Vagina (tissue), 2 donors: ENCODE results near the gene MMP11.

ENCODE experiments used
- CTCF ChIP-seq, 3 experiments: fragments of 450-650 bp in 2 of 3; fragments of 200-600 bp in 1 of 3; sonication (generic) in 1 of 3; IDR thresholded peaks; one replicate each; pipeline ENCODE4 v1.5.1; 2017 to 2019; ENCODE audit warnings: antibody characterized with exemption in 3 of 3, mild to moderate bottlenecking in 2 of 3, moderate library complexity in 2 of 3
- POLR2A ChIP-seq, 2 donors: fragments of 450-650 bp; IDR thresholded peaks; one replicate each; pipeline ENCODE4 v1.6.1; 2017; ENCODE audit warnings: antibody characterized with exemption in 2 of 2, mild to moderate bottlenecking in 2 of 2, moderate library complexity in 2 of 2
- POLR2AphosphoS5 ChIP-seq, 2 donors: sonication (generic); formaldehyde crosslinking; IDR thresholded peaks; one replicate each; pipeline ENCODE4 v1.9.0; 2017; ENCODE audit warnings: antibody characterized with exemption in 2 of 2, mild to moderate bottlenecking in 2 of 2, low read depth in 1 of 2; ENCODE audit not compliant: insufficient read depth in 1 of 2

GRCh38 chr22:23831781-23832180, 59.1 kb downstream of the MMP11 start:
- no peak for TF ChIP-seq POLR2A (IDR thresholded peaks at IDR 0.05)
- TF ChIP-seq CTCF (IDR thresholded peaks at IDR 0.05): no peak
- TF ChIP-seq POLR2AphosphoS5 (IDR thresholded peaks at IDR 0.05; ENCODE audit: insufficient read depth in 1 of 2, low read depth in 1 of 2): no peak
